Anterior cingulate cortex (tissue), 58 donors: ENCODE data around the gene PODN.

Experiments used
- DNase-seq, 58 donors: peaks; one replicate each; lab custom pipeline; 2025; lab: John Stamatoyannopoulos, UW

The PODN gene

DNA sequence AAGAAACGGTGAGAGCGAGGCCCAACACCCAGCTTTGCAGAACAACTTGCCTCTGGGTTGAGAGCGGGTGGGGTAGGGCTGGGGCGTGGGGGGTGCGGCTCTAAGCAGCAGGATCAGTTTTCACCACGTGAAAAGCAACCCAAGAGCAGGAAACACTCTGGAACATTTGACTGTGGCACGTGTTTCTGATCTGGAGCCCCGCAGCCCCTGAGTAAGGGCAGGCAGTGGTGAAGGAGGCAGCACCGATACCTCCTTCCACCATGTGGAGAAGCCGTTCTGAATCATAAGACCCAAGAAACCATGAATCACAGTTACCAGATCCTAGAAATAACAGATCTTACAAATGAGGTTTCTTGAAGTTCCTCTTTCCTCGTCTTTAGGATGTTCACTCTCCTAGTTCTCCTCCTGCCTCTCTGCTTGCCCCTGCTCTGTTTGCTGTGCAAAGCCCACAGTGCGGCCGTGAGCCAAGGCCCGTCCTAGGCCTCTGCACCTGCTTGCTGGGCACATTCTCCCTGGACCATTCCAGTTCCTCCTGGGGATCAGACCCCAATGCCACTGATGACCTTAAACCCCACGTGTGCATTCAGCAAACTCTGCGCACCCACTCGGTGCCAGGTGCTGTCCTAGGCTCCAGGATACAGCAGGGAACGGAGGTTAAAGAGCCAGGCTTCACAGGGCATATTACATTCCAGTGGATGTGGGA lies 48.5 kb downstream of the PODN start:
- no peak for DNase-seq

DNA sequence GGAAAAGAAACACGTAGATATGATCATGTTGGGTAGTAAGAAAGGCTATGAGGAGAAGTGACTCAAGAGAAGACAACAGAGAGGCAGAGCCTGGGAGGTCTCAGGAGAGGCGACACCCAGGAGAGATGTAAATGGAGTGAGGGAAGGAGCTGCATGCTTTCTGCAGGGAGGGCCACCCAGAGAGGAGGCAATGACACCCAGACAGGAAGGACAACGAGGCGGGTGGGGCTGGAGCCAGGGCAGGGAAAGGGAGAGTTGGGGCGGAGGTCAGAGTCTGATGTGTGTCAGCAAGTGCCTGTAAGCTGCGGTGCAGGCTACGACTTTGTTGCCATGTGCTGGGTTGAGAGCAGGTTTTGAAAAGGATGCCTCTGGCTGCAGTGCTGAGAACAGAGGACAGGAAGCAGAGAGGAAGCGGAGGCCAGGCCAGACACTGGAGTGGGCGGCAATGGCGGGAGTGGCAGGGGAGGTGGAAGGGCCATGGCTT lies 49.1 kb downstream of the PODN start:
- no peak for DNase-seq

DNA sequence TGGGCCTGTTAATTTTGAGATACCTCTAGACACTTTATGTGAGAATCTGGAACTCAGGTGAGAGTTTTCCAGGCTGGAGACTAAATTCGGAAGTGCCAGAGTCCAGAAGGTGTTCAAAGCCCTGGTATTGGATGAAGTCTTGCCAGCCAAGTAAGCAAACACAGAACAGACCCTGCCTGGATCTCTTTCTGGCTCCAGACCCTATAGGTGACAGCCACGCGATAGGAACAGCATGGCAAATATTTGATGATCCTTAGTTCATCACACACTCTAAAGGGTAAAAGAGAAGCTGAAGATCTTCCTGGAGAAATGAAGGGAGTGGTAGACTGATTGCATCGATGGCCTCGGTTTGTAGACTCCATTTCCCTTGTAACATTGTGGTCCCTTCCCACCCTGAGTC lies 49.7 kb downstream of the PODN start:
- DNase-seq, result no peak

DNA sequence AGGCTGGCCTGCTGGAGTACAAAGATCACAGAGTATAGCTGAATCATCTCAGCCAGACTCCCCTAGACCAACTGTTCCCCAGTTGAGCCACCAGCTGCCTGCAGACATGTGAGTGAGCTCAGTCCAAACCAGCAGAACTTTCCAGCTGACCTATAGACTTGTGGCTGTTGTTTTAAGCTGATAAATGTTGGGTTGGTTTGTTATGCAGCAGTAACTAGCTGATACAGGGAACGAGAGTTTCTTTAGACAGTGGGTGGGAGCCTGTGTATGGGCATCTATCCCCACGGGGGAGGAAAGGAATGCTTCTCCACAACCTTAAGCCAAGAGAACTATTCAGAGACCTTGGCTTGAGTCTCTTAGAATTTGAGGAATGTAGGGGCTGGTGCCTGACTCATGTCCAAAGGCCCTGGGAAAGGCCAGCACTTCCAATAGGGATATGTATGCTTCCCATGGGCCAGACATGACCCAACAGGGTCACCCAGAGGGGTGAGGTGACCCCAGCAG lies 50.3 kb downstream of the PODN start:
- DNase-seq, result no peak

- DNase-seq, result no peak
Observed at GRCh38 chr1:53112861-53113260, 50.8 kb downstream of the PODN start.

GRCh38 chr1:53114090-53114489 lies 52.1 kb downstream of the PODN start:
- no peak for DNase-seq

DNA sequence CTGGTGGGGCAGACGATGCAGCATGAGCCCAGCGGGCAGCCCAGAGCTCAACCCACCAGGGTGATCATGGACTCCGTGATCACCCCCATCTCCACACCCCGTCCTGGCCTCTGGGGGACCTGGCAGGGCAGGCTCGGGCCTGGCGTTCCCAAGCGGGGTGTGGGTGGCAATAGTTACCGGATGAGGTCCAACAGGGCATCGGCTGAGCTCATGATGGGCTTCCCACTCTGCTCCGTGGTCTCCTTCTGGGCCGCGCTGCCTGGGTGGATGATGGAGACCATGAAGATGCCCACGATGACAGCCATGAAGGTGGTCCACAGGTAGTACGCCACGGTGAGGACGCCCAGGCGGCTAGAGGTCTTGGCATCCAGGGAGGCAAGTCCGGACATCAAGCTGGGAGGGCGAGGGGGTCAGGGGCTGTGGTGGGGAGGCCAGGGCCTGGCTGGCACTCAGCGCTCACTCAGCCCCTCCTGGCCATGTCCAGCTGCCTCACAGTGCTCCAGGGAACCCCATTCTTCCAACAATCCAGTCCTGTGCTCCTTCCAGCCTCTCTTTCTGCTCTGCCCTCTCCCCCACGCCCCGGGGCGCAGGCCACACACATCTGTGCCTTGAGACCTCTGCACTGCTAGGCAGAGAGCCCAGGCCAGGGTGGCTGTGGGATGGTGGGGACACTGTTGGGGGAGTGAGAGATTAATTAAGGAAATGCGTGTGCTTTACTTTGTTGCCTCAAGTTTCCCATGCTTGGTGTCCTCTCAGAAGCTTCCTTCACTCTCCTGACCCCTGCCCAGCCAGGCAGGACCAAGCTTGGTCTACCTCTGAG lies 52.8 kb downstream of the PODN start:
- DNase-seq, result no peak

DNA sequence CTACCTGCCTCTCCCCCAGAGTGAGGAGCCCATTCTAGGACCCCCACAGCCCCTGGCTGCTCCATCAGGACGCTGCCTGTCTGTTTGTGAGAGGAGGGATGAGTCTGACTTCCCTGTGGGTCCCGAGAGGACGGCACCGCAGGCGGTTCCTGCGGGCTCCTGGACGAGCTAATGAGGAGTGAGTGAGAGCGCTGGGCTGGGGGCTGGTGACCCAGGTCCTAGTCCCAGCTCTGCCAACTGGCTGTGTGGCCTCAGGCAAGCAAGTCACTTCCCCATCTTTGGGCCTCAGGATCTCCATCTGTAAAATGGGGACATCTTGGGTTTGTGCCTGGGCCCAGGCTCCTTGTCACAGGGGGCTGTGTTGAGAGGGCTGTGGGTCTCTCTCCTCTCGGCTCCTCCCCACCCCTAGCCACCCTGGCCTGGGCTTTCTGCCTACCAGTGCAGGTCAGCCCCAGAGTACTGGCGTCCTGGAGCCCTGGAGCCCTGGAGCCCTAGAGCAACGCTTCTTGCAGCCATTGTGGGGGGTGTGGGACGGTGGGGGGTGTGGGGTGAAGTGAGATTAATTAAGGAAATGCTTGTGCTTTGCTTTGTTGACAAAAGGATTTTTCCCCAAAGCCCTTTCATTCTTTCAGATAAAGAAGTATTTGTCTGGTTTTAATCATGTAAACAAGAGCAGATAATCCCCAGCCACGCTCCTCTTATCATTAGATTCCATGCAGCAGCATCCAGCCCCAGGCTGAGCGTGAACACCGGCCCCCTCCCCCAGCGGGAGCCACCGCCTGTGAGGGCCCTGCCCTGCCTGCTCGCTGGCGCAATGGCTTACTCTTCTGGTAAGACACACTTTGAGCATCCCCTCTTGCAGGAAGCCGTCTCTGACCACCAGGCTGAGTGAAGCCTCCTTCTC lies 53.6 kb downstream of the PODN start:
- DNase-seq, result no peak

GRCh38 chr1:53116307-53116810 lies 54.3 kb downstream of the PODN start:
- DNase-seq, result no peak

- no peak for DNase-seq
Observed at GRCh38 chr1:53116933-53117600, 55.1 kb downstream of the PODN start.

- DNase-seq, result no peak
Observed at GRCh38 chr1:53117836-53118235, 55.8 kb downstream of the PODN start.

DNA sequence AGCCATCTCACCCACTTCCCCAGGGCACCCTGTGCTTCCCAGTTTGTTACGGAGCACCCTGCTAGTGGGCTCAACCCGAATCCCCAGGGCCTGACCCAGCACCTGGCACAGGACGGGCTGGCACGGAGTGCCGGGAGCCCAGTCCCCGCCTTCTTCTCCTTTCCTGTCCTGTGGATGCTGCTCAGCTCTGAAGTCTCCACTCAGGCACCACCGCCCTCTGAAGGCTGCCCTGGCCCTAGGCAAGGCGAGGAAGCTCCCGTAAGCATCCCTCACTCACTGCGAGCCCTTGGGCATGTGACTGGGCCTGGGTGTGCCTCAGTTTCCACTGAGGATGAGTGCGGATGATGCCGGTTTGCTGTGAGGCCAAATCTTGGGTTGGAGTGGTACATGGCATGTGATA lies 58.6 kb downstream of the PODN start:
- no peak for DNase-seq

- peak in 4 of 58 donors; percentile 5 to 28 (median 15) for DNase-seq
Observed at GRCh38 chr1:53121319-53122172, 59.5 kb downstream of the PODN start.

GRCh38 chr1:53122201-53122885 lies 60.3 kb downstream of the PODN start:
- DNase-seq, result peak in 2 of 58 donors; percentile 2 to 5

GRCh38 chr1:53122961-53123413 lies 61.0 kb downstream of the PODN start:
- DNase-seq, result no peak

DNA sequence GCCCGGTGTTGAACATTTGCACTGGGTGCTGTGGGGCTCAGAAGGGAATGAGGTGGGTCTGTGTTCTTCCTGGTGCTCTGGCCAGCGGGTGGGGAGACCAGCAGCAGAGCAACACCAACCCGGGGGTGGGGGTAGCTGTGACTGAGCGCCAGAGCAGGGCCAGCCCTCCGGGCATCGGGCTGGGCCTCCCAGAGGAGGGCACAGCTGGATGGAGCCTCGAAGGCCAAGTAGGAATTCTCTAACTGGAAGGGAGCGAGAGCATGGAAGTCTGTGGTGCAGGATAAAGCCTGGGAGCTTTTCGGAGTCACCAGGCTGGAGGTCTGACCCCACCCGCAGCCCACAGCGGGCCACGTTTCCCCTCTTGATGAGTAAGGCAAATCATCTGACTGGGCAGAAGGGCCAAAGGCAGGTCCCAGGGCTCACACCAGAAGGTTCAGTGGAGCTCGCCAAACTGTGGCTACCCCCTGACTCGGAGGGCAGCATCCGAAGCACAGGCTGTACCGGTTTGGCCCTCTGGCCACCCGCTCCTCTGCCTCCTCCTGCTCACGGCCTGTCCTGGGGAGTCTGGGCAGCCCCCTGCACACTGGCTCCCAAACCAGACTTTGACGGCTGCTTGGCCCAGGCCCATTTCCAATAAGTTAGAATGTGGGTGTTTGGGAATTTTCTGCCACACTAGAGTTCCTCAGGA lies 61.6 kb downstream of the PODN start:
- no peak for DNase-seq

GRCh38 chr1:53125122-53125521 lies 63.1 kb downstream of the PODN start:
- no peak for DNase-seq
